Cardiac fibroblast (primary cell): ENCODE results near the gene RIPK1.
"Not testable (repeated sequence)": the region's sequence is repeated elsewhere in the genome, so short reads cannot be mapped to it uniquely, and the experiment has no call there.

Experiments
- DNase-seq, 2 donors: peaks; one replicate each; pipeline versions ENCODE4 v3.0.0 to v3.0.0-alpha.2; 2010; ENCODE audit warnings: low read depth in 2 of 2
- H3K4me3 ChIP-seq, 2 donors: replicated peaks in 1 of 2; 1 replicate in 1 of 2; 2 replicates in 1 of 2; pipeline ENCODE4 v1.5.1; 2011; ENCODE audit warnings: low read depth in 2 of 2, low read length in 2 of 2, mild to moderate bottlenecking in 2 of 2, moderate library complexity in 1 of 2
- TF ChIP-seq, protein P1 (sequence below): IDR thresholded peaks from one replicate; pipeline ENCODE4 v1.5.1; 2011; ENCODE audit warnings: low read depth, mild to moderate bottlenecking, low read length, inconsistent platforms

Gene RIPK1

DNA sequence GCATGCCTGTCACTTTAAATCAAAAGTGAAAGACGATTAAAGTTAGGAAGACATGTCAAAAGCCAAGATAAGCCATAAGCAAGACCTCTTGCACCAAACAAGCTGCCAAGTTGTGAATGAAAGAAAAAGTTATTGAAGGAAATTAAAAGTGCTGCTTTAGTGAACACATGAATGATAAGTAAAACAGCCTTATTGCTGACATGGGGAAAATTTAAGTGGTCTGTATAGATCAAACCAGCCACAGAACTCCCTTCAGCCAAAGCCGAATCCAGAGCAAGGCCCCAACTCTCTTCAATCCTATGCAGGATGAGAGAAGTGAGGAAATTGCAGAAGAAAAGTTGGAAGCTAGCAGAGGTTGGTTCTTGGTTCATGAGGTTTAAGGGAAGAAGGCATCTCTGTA, 9.3 kb upstream of the RIPK1 start:
- TF ChIP-seq, protein P1, sequence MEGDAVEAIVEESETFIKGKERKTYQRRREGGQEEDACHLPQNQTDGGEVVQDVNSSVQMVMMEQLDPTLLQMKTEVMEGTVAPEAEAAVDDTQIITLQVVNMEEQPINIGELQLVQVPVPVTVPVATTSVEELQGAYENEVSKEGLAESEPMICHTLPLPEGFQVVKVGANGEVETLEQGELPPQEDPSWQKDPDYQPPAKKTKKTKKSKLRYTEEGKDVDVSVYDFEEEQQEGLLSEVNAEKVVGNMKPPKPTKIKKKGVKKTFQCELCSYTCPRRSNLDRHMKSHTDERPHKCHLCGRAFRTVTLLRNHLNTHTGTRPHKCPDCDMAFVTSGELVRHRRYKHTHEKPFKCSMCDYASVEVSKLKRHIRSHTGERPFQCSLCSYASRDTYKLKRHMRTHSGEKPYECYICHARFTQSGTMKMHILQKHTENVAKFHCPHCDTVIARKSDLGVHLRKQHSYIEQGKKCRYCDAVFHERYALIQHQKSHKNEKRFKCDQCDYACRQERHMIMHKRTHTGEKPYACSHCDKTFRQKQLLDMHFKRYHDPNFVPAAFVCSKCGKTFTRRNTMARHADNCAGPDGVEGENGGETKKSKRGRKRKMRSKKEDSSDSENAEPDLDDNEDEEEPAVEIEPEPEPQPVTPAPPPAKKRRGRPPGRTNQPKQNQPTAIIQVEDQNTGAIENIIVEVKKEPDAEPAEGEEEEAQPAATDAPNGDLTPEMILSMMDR = no peak
- no peak overlapping the region for H3K4me3 ChIP-seq

DNA sequence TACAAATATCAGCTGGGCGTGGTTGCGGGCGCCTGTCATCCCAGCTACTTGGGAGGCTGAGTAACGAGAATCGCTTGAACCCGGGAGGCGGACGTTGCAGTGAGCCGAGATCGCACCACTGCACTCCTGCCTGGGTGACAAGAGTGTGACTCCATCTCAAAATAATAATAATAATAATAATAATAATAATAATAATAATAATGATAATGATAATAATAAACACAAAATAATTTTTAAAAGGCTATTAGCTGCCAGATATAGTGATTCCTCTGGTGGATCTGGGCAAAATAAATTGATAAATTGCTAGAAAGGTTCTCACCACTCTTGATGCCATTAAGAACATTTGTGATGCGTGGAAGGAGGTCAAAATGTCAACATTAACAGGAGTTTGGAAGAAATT, 8.2 kb upstream of the RIPK1 start:
- not testable (repeated sequence) for DNase-seq, H3K4me3 ChIP-seq

More for the DNA sequence above, 9.3 kb upstream of the RIPK1 start:
- DNase-seq = no peak

DNA sequence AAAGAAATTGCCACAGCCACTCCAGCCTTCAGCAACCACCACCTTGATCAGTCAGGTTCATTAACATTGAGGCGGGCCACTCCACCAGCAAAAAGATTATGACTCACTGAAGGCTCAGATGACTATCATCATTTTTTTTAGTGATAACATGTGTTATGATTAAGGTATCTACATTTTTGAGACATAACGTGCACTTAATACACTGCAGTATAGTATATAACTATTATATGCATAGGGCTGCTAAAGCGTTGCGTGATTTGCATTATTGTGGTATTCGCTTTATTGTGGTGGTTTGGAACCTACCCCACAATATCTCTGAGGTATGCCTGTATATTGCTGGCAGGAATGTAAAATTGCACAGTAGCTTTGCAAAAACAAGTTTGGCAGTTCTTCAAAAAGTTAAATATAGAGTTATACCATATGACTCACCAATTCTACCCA, 6.8 kb upstream of the RIPK1 start:
- no peak overlapping the region for H3K4me3 ChIP-seq
- TF ChIP-seq, protein P1 = peak; percentile 26
- peak; percentile 75 to 83 for DNase-seq

DNA sequence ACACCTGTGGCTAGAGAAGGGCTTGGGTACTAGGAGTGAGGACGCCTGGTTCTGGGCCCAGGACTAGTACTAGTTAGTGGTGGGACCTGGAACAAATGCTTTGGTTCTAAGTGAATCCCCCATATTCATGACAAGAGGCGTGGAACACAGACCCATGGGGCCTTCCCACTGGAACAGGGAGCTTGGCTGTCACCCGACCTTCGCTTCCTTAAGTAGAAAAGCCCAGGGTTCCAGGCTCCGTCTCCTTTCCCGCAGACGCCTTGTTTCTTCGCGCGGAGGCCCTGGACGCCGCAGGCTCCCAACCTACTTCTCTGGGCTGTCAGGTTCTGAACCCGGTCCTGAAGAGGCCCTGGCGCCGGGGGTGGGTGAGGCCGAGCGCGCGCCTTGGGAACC, 5.0 kb upstream of the RIPK1 start:
- peak overlapping the region; percentile 25 to 76 for H3K4me3 ChIP-seq
- not testable (repeated sequence) for DNase-seq

GRCh38 chr6:3063733-3064700, 4.3 kb upstream of the RIPK1 start:
- TF ChIP-seq, protein P1 = no peak
- peak; percentile 89 to 97 for DNase-seq
- H3K4me3 ChIP-seq = peak overlapping the region; percentile 74 to 76

DNA sequence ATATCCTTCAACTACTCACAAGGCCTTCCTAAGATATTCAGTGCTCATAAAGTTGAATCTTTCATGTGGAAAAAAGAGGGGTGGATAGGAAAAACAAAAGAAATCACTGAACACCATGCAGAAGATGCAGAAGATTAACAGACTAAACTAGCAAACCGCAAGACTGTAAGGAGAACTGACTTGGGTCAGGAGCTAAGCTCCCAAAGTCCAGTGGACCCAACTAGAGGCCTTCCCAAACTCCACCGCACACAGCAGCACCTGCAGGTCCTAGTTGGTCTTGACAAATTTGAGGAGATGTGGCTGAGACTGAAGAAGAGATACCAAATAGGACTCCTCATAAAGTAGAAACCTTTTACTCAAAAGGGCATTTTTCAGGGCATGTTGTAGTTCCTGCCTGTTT, 3.3 kb downstream of the RIPK1 start:
- DNase-seq = no peak
- TF ChIP-seq, protein P1 = no peak
- H3K4me3 ChIP-seq = no peak overlapping the region

DNA sequence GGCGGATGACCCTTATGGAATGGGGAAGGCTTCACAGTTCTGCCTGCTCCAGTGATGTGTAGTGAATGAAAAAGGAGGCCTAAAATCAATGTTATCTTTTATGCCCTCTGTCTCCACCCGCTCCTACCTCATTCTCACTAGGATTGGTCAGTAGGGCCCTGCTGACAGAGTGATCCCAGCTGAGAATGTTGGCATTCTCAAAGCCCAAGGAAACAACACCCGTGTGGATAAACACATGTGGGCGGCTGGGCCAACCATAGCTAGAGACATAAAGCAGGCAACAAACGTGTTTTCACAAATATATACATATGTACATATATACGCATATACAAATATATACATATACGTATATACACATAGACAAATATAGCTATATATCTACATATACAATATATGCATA, 4.5 kb downstream of the RIPK1 start:
- no peak overlapping the region for H3K4me3 ChIP-seq
- TF ChIP-seq, protein P1 = no peak
- DNase-seq = peak in 1 of 2 donors; percentile 21
